ENCODE data around the gene CA14. TPM values are rescaled to one million over a fixed set of nuclear protein-coding genes. Genes with fewer than 3 reads are reported as not detected.

CA14 gene
- total RNA-seq, 1 experiment from 2014 or later: 1.7 TPM

DNA sequence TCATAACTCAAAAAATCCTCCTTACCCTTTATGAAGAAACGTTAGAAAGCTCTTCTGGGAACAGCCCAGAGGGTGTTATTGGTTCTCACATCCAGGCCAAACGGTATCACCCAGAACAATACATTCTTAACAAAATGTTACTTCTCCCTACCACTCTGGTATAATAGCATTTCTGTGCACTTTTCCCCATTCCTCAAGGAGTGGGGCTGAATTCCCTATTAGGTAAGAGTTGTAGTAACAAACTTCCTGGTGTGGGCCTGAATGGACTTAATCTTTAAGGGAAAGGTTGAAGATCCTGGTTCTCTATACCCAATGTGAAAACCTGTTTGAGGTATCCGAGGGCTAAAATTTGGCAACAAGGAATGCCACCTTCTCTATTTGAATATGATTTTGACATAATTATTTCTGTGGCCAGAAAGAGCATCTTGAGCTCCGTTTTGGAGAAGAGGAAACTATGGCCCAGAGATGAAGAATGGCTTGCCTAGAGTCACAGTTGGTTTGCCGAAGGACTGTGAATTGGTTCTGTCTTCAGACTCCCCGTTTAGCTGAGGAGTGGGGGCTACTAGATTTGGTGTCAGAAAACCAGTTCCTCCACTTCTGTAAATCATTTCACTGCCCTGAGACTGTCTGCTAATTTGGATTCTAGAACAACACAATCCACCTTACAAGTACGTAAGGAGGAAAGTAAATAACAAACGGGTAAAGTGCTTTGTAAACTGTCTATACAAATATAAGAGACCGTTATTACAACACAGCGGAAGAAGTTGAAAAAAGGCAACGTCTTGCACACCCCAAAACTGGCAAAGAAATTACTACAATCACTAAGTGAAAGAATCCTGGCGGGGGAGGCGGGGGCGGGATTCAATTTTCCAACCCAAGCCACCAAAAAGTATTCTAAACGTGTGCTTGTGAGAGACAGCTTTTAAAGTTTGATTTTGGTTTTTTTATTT lies 23.9 kb upstream of the CA14 start:
- H3F3A ChIP-seq (ENCODE audit: insufficient read depth, low read depth): peaks cover 30% of the 10 kb centered on the region
- no peak for TF ChIP-seq EZH2 (IDR thresholded peaks at IDR 0.05; ENCODE audit: low read depth)
- TF ChIP-seq, protein P1, sequence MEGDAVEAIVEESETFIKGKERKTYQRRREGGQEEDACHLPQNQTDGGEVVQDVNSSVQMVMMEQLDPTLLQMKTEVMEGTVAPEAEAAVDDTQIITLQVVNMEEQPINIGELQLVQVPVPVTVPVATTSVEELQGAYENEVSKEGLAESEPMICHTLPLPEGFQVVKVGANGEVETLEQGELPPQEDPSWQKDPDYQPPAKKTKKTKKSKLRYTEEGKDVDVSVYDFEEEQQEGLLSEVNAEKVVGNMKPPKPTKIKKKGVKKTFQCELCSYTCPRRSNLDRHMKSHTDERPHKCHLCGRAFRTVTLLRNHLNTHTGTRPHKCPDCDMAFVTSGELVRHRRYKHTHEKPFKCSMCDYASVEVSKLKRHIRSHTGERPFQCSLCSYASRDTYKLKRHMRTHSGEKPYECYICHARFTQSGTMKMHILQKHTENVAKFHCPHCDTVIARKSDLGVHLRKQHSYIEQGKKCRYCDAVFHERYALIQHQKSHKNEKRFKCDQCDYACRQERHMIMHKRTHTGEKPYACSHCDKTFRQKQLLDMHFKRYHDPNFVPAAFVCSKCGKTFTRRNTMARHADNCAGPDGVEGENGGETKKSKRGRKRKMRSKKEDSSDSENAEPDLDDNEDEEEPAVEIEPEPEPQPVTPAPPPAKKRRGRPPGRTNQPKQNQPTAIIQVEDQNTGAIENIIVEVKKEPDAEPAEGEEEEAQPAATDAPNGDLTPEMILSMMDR (conservative IDR thresholded peaks at IDR 0.05): no peak
- intact Hi-C loops (cut with micrococcal nuclease; ENCODE audit: unreplicated experiment): no loop called here
- H3K27me3 ChIP-seq (ENCODE audit: insufficient read depth, low read depth): no peaks in the 10 kb centered on the region
- H3K4me1 ChIP-seq (replicated peaks; ENCODE audit: insufficient read depth): peaks cover 25% of the 10 kb centered on the region
- peak overlapping the region; percentile 82 for H3K27ac ChIP-seq
- POLR2A ChIA-PET (ENCODE audit: unreplicated experiment): interaction anchor here (0.6 to 0.7 kb wide), 5 partner anchors 9 to 85 kb away, joined by 3 to 5 read pairs (median 5); no protein-coding TSS in a partner anchor
- CTCF ChIA-PET: interaction anchor here (0.7 kb wide), 1 partner anchor 27 kb away, joined by 3 read pairs; no protein-coding TSS in a partner anchor
- H3K9me2 ChIP-seq (ENCODE audit: insufficient read depth): no peaks in the 10 kb centered on the region
- H3K4me3 ChIP-seq: peak overlapping the region; percentile 92
- H4K20me1 ChIP-seq (ENCODE audit: insufficient read depth): no peaks in the 10 kb centered on the region; the same call in 1 of the 2 replicates
- peak overlapping the region; percentile 87 for H3K4me2 ChIP-seq
- peaks cover 50% of the 10 kb centered on the region for H3K79me2 ChIP-seq (ENCODE audit: low read depth)
- H2AFZ ChIP-seq: peak overlapping the region; percentile 79
- no TSS peak for BruUV-seq (replicated peaks)
- H3K9me3 ChIP-seq (ENCODE audit: insufficient read depth, low read depth): no peaks in the 10 kb centered on the region
- DNase-seq: peak in 1 of 2 experiments; percentile 69
- H3K36me3 ChIP-seq (ENCODE audit: low read depth): peaks cover 6% of the 10 kb centered on the region; the same call in 1 of the 2 replicates

DNA sequence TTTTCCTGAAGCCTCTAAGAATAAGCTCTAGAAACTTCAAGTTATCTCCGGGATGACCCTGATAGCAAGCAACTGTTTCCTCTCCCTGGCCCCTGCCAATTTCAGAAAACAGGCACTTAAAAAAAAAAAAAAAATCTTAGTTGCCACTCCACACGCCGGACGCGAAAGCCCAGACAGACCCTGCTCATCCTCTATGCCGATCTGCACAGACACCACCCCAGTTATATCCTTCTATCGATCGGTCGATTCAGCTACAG lies 23.3 kb upstream of the CA14 start:
- ChIA-PET POLR2A (ENCODE audit: unreplicated experiment) (interaction anchor here (0.7 kb wide), 3 partner anchors 26 to 86 kb away, joined by 3 to 5 read pairs (median 5); no protein-coding TSS in a partner anchor), CTCF (interaction anchor here (0.7 kb wide), 1 partner anchor 27 kb away, joined by 3 read pairs; no protein-coding TSS in a partner anchor)
- H3K9me2 ChIP-seq (ENCODE audit: insufficient read depth): no peaks in the 10 kb centered on the region
- H3K27me3 ChIP-seq (ENCODE audit: insufficient read depth, low read depth): no peaks in the 10 kb centered on the region
- H3K4me2 ChIP-seq: peak overlapping the region; percentile 87
- peak overlapping the region; percentile 82 for H3K27ac ChIP-seq
- peak overlapping the region; percentile 79 for H2AFZ ChIP-seq
- H3F3A ChIP-seq (ENCODE audit: insufficient read depth, low read depth): peaks cover 30% of the 10 kb centered on the region
- BruUV-seq (replicated peaks): no TSS peak
- peaks cover 6% of the 10 kb centered on the region; the same call in 1 of the 2 replicates for H3K36me3 ChIP-seq (ENCODE audit: low read depth)
- no peaks in the 10 kb centered on the region; the same call in 1 of the 2 replicates for H4K20me1 ChIP-seq (ENCODE audit: insufficient read depth)
- H3K4me1 ChIP-seq (replicated peaks; ENCODE audit: insufficient read depth): peaks cover 25% of the 10 kb centered on the region
- no peak for DNase-seq
- no peak for TF ChIP-seq EZH2 (IDR thresholded peaks at IDR 0.05; ENCODE audit: low read depth)
- TF ChIP-seq, protein P1 (conservative IDR thresholded peaks at IDR 0.05): no peak
- no peaks in the 10 kb centered on the region for H3K9me3 ChIP-seq (ENCODE audit: insufficient read depth, low read depth)
- peaks cover 50% of the 10 kb centered on the region for H3K79me2 ChIP-seq (ENCODE audit: low read depth)
- H3K4me3 ChIP-seq: peak overlapping the region; percentile 92
- intact Hi-C loops (cut with micrococcal nuclease; ENCODE audit: unreplicated experiment): no loop called here

DNA sequence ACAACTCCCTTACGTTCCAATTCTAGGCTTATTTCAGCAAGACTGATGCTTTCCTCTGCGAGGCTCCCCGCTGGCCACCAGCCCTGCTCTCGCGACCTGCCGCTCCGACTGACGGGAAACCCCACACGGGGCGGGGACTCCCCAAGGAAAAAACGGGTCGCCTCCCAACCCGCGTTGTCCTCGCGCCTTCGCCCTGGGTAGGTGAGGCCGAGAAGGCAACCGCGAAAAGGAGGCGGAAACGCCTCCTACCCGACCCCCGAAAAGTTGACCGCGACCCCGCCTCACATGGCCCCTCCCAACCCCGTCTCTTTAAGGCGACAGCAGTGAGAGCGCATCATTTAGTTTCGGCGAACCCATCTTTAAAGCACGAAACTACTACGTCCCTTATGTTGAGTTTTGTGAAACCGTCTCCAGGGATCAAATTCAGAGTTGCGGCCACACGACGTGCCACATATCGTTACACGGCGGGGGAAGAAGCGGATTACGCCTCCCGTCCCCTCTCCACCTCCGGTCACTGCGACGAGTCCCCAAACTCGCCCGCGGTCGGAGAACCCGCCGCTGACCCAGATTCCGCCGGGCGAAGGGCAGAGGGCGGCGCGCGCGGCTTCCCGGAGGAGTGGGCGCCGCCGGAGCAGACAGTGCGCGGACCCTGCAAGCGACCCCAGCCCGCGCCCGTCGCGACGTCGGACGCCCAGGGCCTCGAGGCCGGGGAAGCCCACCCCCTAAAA lies 22.8 kb upstream of the CA14 start:
- peak overlapping the region; percentile 82 for H3K27ac ChIP-seq
- H3K4me3 ChIP-seq: peak overlapping the region; percentile 92
- H3F3A ChIP-seq (ENCODE audit: insufficient read depth, low read depth): peaks cover 30% of the 10 kb centered on the region
- DNase-seq: peak; percentile 70 to 87
- peaks cover 25% of the 10 kb centered on the region for H3K4me1 ChIP-seq (replicated peaks; ENCODE audit: insufficient read depth)
- intact Hi-C loops (cut with micrococcal nuclease; ENCODE audit: unreplicated experiment): no loop called here
- H4K20me1 ChIP-seq (ENCODE audit: insufficient read depth): no peaks in the 10 kb centered on the region; the same call in 1 of the 2 replicates
- CTCF ChIA-PET: no interaction called here
- peaks cover 6% of the 10 kb centered on the region; the same call in 1 of the 2 replicates for H3K36me3 ChIP-seq (ENCODE audit: low read depth)
- POLR2A ChIA-PET (ENCODE audit: unreplicated experiment): interaction anchor here (0.7 kb wide), 2 partner anchors 26 to 86 kb away, joined by 3 to 5 read pairs; no protein-coding TSS in a partner anchor
- TF ChIP-seq, protein P1 (conservative IDR thresholded peaks at IDR 0.05): no peak; the same call in 1 of the 2 replicates
- TF ChIP-seq EZH2 (IDR thresholded peaks at IDR 0.05; ENCODE audit: low read depth): no peak
- no peaks in the 10 kb centered on the region for H3K27me3 ChIP-seq (ENCODE audit: insufficient read depth, low read depth)
- no peaks in the 10 kb centered on the region for H3K9me3 ChIP-seq (ENCODE audit: insufficient read depth, low read depth)
- TSS peak; percentile 94 for BruUV-seq (replicated peaks)
- peak overlapping the region; percentile 79 for H2AFZ ChIP-seq
- H3K79me2 ChIP-seq (ENCODE audit: low read depth): peaks cover 50% of the 10 kb centered on the region
- H3K9me2 ChIP-seq (ENCODE audit: insufficient read depth): no peaks in the 10 kb centered on the region
- H3K4me2 ChIP-seq: peak overlapping the region; percentile 87
